Measurements from ENCODE around the gene EPGN.

Gene EPGN

DNA sequence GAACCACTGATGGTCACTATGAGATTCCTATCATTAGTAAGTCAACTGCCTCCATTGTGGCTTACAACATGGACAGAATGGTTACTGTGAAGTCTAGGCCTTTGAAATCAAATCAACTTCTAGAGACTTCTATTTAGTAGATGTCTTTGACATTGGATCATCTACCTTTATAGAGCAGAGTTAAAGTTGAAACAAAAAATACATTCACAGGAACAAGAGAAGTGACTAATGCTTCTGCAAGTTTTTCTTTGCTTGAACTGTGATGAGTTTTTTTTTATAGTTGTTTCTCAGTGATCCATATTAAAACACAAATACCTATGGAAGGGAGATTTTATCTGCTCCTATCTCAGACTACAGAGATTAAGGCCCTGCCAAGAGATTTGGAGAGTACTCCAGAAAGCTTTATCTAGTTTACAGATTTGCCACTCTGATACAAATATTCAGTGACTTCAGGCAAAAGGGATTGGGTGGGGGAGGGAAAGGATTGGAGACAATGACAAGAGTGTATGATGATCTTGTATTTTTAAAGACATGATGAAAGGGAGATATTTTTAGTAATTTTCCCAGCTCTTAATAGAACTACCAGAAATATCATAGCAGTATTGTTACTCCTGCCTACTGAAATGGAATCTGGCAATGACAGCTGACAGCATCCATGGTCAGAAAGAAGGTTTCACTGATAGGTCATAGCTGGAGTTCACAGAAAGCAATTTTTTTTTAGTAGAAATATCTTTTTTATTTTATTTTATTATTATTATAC lies 16.0 kb upstream of the EPGN start:
- no peak overlapping the region for H3K9ac ChIP-seq (ENCODE audit: low read depth, low read length)
- no peaks in the 10 kb centered on the region for H3K36me3 ChIP-seq (ENCODE audit: insufficient read depth, low read length)
- H3K9me3 ChIP-seq (ENCODE audit: control insufficient read depth, insufficient read depth, low read length): no peaks in the 10 kb centered on the region

DNA sequence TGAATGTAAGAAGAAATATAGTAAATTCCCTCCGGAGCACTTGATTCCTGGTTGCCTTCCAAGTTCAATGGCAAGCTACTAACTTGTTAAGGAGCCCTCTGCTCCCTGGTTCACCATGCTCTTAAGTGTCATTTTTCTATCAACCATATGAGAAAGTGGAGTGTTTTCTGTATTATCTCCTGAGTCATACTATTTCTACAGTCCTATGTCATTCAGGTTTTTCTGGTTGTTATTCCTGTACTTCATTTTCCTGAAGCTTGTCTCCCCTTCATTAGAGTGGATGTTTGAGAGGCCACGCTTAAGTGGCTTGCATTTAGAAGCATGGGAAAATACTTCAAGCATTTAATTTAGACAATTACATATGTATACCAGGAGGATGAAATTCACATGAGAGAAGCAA lies 14.7 kb upstream of the EPGN start:
- H3K36me3 ChIP-seq (ENCODE audit: insufficient read depth, low read length): no peaks in the 10 kb centered on the region
- H3K9ac ChIP-seq (ENCODE audit: low read depth, low read length): no peak overlapping the region
- no peaks in the 10 kb centered on the region for H3K9me3 ChIP-seq (ENCODE audit: control insufficient read depth, insufficient read depth, low read length)
- no peaks in the 10 kb centered on the region for H3K4me1 ChIP-seq (ENCODE audit: insufficient read depth, low read length)

More for the DNA sequence above, 16.0 kb upstream of the EPGN start:
- no peaks in the 10 kb centered on the region for H3K4me1 ChIP-seq (ENCODE audit: insufficient read depth, low read length)

DNA sequence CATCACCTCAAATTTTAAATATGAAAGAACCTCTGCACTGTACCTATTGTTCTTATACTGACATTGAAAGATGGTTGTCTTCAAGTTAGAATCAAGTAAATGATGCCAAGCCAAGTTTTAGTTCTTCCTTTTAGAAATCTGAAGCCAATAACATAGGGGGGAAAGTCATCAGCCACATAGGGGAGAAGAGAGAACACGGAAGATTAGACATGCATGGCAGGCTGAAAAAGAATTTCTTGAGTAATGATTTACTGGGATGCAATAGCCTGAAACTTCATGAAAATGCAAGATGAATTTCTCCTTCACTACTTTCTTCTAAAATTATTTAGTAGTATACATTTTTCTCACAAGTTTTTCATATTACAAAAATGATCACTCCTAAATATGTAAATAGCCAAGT lies 13.6 kb upstream of the EPGN start:
- no peaks in the 10 kb centered on the region for H3K4me1 ChIP-seq (ENCODE audit: insufficient read depth, low read length)
- no peak overlapping the region for H3K9ac ChIP-seq (ENCODE audit: low read depth, low read length)
- no peaks in the 10 kb centered on the region for H3K36me3 ChIP-seq (ENCODE audit: insufficient read depth, low read length)
- no peaks in the 10 kb centered on the region for H3K9me3 ChIP-seq (ENCODE audit: control insufficient read depth, insufficient read depth, low read length)

DNA sequence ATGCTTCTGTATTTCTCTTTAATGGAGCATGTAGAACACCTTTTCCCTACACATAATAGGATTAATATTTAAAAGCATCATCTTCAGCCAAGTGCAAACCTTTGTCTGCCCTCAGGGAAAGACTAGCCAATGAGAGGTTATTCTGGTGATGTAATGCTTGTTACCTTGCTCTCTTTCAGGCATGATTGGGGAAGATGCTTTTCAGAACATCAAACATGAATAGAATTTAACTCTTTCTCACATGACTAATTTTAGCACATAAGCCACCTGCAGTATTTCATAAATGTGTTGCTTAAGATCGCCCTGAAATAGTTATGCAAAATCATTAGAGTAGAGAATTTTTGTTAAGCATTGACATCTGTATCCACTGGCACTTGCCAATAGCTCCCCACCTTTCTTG lies 10.7 kb upstream of the EPGN start:
- Histone ChIP-seq H3K9me3 (ENCODE audit: control insufficient read depth, insufficient read depth, low read length) (no peaks in the 10 kb centered on the region), H3K9ac (ENCODE audit: low read depth, low read length) (no peak overlapping the region), H3K36me3 (ENCODE audit: insufficient read depth, low read length) (no peaks in the 10 kb centered on the region), H3K4me1 (ENCODE audit: insufficient read depth, low read length) (no peaks in the 10 kb centered on the region)

DNA sequence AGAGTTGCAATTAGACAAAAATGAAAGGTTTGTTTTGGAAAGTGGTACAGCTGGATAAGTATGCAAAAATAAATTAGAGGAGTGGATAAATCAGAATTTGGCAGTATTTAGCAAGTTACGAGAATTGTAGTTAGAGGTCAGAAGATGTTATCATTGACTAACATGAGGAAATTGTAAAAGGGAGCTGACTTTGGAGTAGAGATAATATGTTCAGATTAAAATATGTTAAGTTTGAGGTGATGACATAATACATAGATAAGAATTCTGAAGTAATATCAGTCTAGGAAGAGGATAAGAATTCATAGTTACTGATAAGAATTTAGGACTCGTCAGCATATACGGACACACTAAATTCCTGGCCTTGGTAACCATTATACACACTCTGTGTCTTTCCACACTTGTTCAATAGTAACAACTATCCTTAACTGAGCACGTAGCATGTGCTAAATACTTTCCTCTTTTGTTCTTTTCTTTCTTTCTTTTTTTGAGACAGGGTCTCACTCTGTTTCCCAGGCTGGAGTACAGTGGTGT lies 4.1 kb upstream of the EPGN start:
- no peaks in the 10 kb centered on the region for H3K4me1 ChIP-seq (ENCODE audit: insufficient read depth, low read length)
- no peaks in the 10 kb centered on the region for H3K9me3 ChIP-seq (ENCODE audit: control insufficient read depth, insufficient read depth, low read length)
- no peak overlapping the region for H3K9ac ChIP-seq (ENCODE audit: low read depth, low read length)
- no peaks in the 10 kb centered on the region for H3K36me3 ChIP-seq (ENCODE audit: insufficient read depth, low read length)

DNA sequence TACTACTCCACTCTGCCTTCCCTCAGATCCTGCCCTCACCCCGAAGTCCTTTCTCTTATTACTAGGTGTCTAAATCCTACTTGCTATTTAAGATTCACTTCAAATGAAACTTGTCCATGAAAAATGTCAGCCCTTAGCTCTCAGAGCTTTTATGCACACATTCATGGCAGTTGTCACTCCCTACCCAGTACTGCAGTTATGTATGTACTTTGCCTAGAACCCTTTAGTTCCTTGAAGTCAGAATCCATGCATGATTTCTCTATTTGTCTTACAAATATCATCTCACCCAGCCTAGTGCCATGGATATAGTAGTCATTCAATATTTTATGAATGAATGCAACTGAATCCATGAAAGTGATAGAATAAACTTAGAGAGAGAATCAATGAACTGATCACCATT lies 3.3 kb upstream of the EPGN start:
- H3K4me1 ChIP-seq (ENCODE audit: insufficient read depth, low read length): no peaks in the 10 kb centered on the region
- H3K9me3 ChIP-seq (ENCODE audit: control insufficient read depth, insufficient read depth, low read length): no peaks in the 10 kb centered on the region
- no peak overlapping the region for H3K9ac ChIP-seq (ENCODE audit: low read depth, low read length)
- no peaks in the 10 kb centered on the region for H3K36me3 ChIP-seq (ENCODE audit: insufficient read depth, low read length)

DNA sequence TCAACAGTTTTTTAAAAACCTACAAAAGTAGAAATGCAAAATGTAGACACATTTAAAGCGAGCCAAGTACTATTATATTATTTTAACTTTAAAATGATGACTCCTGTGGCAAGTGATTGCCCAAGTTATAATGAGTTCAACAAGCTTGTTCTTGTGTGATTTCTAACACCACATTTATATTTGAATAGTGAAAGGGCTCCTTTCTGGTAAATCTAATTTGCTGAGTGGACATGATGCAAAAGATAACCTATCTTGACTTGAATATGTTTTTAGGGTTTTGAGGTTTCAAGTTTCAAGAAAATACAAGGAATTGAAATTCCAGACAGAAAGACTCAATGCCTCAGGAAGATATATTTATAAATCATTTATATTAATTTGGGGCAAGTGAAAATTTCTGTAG lies 1.1 kb upstream of the EPGN start:
- Histone ChIP-seq H3K36me3 (ENCODE audit: insufficient read depth, low read length) (no peaks in the 10 kb centered on the region), H3K9ac (ENCODE audit: low read depth, low read length) (no peak overlapping the region), H3K4me1 (ENCODE audit: insufficient read depth, low read length) (no peaks in the 10 kb centered on the region), H3K9me3 (ENCODE audit: control insufficient read depth, insufficient read depth, low read length) (no peaks in the 10 kb centered on the region)

DNA sequence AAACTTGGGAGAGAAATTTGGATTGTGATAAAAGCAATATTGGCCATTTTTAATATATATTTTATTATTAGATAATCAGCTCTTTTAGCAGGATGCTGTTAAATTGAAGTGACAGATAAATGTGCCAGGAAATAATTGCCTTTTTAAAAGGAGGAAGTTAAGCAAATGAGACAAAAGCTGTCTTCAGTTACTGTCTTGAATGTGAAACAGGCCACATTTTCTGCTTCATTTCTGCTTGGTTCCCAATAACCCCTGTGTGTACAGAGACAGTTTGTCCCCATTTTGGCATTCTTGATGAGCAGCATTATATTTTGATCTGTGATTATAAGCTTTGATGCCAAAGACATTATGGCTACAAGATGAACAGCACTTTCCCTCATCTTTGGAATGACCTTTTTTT lies 953 bp downstream of the EPGN start:
- Histone ChIP-seq H3K4me1 (ENCODE audit: insufficient read depth, low read length) (no peaks in the 10 kb centered on the region), H3K9ac (ENCODE audit: low read depth, low read length) (no peak overlapping the region), H3K9me3 (ENCODE audit: control insufficient read depth, insufficient read depth, low read length) (no peaks in the 10 kb centered on the region), H3K36me3 (ENCODE audit: insufficient read depth, low read length) (no peaks in the 10 kb centered on the region)

DNA sequence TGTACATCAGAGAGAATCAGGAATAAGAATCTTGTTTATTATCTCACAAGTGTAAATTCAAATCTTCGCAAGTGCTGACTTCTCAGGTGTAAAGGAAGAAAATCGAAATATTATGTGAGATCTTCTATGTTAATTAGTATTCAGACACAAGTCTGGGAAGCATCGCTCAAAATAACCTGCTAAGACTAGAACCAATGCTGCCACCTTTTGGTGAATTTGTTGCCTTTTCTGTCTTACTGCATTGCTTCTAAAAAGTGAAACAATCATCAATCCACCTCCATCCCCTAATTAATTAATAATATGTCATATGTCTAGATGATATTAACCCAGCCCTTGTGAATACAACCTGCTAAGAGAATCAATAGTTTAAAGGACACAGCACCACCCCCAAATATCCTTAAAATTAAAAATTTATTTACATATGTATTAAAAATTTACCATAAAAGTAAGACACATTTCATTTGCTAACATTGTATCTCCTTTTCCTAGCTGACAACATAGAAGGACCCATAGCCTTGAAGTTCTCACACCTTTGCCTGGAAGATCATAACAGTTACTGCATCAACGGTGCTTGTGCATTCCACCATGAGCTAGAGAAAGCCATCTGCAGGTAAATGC lies 3.5 kb downstream of the EPGN start:
- H3K36me3 ChIP-seq (ENCODE audit: insufficient read depth, low read length): no peaks in the 10 kb centered on the region
- peaks cover 7% of the 10 kb centered on the region; the same call in 1 of the 2 replicates for H3K4me1 ChIP-seq (ENCODE audit: insufficient read depth, low read length)
- H3K9me3 ChIP-seq (ENCODE audit: control insufficient read depth, insufficient read depth, low read length): no peaks in the 10 kb centered on the region
- H3K9ac ChIP-seq (ENCODE audit: low read depth, low read length): no peak overlapping the region

DNA sequence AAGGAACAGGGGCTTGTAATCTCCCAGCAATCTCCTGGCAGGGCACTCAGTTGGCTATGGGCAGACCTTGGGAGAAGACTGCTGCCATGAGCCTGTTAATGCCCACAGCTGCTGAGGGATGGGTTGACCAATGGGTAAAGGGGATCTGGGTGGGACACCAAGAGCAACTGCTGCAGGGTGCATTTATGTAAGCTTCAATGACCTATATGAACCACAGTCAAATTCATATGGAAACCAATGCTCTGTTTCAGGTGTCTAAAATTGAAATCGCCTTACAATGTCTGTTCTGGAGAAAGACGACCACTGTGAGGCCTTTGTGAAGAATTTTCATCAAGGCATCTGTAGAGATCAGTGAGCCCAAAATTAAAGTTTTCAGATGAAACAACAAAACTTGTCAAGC lies 6.1 kb downstream of the EPGN start:
- no peaks in the 10 kb centered on the region for H3K9me3 ChIP-seq (ENCODE audit: control insufficient read depth, insufficient read depth, low read length)
- H3K4me1 ChIP-seq (ENCODE audit: insufficient read depth, low read length): peaks cover 7% of the 10 kb centered on the region; the same call in 1 of the 2 replicates
- no peaks in the 10 kb centered on the region for H3K36me3 ChIP-seq (ENCODE audit: insufficient read depth, low read length)
- no peak overlapping the region for H3K9ac ChIP-seq (ENCODE audit: low read depth, low read length)

DNA sequence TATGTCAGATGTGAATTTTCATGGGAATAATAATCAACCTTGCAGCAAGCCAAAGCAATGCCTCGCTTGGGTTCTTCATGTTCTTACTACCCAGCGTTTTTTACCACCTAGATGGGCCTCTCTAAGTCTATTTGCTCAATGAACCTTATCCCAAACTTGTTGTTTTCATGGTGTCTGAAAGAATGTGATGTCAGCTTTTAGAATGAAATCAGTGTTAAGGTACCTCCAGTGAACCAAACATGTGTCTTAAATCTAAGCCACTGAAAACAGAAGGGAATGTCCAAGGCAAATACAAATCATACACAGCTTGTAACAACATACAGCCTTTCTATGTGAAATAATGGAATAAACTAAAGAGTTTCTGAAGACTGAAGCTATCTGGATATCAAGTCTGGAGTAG lies 6.7 kb downstream of the EPGN start:
- no peak overlapping the region for H3K9ac ChIP-seq (ENCODE audit: low read depth, low read length)
- peaks cover 7% of the 10 kb centered on the region; the same call in 1 of the 2 replicates for H3K4me1 ChIP-seq (ENCODE audit: insufficient read depth, low read length)
- no peaks in the 10 kb centered on the region for H3K9me3 ChIP-seq (ENCODE audit: control insufficient read depth, insufficient read depth, low read length)
- no peaks in the 10 kb centered on the region for H3K36me3 ChIP-seq (ENCODE audit: insufficient read depth, low read length)

DNA sequence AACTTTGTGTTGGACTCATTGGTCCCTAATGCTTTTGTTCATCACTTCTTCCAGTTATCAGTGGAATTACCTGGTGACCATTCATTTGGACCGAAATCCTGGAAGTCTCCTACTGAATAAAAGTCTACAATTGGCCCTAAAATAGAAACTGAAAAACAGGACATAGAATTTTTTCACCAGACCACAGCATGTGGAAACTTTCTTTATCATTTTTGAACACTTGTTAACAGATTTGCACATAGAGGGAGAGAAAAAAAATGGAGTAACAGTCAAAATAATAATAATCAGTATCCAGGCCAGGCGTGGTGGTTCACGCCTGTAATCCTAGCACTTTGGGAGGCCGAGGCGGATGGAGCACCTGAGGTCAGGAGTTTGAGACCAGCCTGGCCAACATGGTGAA lies 7.1 kb downstream of the EPGN start:
- Histone ChIP-seq H3K36me3 (ENCODE audit: insufficient read depth, low read length) (no peaks in the 10 kb centered on the region), H3K9ac (ENCODE audit: low read depth, low read length) (no peak overlapping the region), H3K4me1 (ENCODE audit: insufficient read depth, low read length) (peaks cover 7% of the 10 kb centered on the region; the same call in 1 of the 2 replicates), H3K9me3 (ENCODE audit: control insufficient read depth, insufficient read depth, low read length) (no peaks in the 10 kb centered on the region)

DNA sequence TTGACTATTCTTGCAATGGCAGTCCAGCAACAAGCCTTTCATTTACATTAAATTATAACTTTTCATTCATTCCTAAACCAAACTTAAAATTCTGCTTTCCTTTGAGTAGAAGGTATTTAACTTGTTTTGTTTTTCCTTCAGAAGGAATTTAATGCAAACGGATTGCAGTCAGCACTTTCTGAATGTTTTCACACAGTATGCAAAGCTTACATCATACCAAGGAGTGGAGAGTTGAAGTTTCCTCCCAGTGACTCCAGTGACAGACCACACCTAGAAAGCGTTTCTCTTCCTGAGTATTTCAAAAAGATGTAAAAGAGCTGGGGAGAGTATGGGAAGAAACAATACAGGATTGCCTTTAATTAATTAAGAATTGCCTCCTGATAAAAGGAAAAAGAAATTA lies 8.1 kb downstream of the EPGN start:
- Histone ChIP-seq H3K36me3 (ENCODE audit: insufficient read depth, low read length) (no peaks in the 10 kb centered on the region), H3K4me1 (ENCODE audit: insufficient read depth, low read length) (peaks cover 12% of the 10 kb centered on the region; the same call in 1 of the 2 replicates)

DNA sequence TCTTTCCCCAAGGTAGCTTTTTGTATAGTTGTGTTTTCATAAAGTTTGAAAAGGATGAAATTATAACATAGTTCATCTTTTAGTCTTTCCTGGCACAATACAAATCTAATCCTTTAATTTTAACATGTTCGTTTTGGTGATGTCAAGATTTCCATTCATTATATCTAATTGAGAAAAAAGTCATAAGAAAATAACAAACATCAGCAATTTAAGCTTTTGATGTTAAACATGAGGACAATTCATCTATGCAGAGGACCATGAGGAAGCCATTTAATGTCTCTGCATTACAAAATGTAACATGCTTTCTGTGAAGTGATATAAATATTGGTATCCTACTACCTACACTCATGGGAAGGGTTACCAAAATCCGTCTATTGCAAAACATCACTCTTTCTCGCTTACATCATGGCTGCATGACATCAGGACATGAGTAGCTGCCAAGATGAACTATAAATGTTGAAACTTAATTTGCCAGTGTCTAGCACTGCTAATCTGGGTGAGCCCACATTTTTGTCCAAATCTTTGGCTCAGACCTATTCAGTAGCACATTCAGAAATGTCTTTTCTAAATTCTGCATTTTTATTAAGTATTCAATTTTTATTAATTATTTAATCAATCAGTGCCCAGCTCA lies 9.5 kb downstream of the EPGN start:
- no peaks in the 10 kb centered on the region for H3K9me3 ChIP-seq (ENCODE audit: control insufficient read depth, insufficient read depth, low read length)
- no peak overlapping the region for H3K9ac ChIP-seq (ENCODE audit: low read depth, low read length)
- H3K36me3 ChIP-seq (ENCODE audit: insufficient read depth, low read length): no peaks in the 10 kb centered on the region
- H3K4me1 ChIP-seq (ENCODE audit: insufficient read depth, low read length): peaks cover 12% of the 10 kb centered on the region; the same call in 1 of the 2 replicates

More for the DNA sequence above, 8.1 kb downstream of the EPGN start:
- no peak overlapping the region for H3K9ac ChIP-seq (ENCODE audit: low read depth, low read length)
- no peaks in the 10 kb centered on the region for H3K9me3 ChIP-seq (ENCODE audit: control insufficient read depth, insufficient read depth, low read length)

DNA sequence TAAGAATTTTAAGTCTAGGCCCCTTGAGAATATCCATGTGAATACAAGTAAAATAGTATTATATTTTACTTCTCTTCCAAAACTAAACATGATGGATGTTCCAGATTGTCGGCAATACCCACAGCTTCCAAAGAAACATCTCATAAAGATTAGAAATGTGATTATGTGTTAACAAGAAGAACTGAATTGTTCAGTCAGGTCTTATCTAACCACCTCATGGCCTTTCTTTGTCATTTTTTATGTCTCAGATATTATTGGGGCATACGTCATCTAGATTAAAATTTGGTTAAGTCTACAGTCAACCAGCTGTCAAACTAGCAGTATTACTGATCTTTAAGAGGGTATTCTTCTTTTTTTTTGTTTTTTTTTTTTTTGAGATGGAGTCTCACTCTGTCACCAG lies 10.0 kb downstream of the EPGN start:
- Histone ChIP-seq H3K36me3 (ENCODE audit: insufficient read depth, low read length) (no peaks in the 10 kb centered on the region), H3K9ac (ENCODE audit: low read depth, low read length) (no peak overlapping the region), H3K9me3 (ENCODE audit: control insufficient read depth, insufficient read depth, low read length) (no peaks in the 10 kb centered on the region), H3K4me1 (ENCODE audit: insufficient read depth, low read length) (peaks cover 12% of the 10 kb centered on the region; the same call in 1 of the 2 replicates)
